HL-60/S4 treated with retinoic acid at 250 ng/mL for 4 days and 3 days (cell line): ENCODE results near the gene RIC8B.

ENCODE experiments used
- in situ Hi-C: fragments of 300-500 bp; cut with MboI; formaldehyde crosslinking; loops from 2 replicates; pipeline ENCODE4 v1.7.0; 2022; ENCODE audit warnings: low sequenced_read_pairs

RIC8B gene

DNA sequence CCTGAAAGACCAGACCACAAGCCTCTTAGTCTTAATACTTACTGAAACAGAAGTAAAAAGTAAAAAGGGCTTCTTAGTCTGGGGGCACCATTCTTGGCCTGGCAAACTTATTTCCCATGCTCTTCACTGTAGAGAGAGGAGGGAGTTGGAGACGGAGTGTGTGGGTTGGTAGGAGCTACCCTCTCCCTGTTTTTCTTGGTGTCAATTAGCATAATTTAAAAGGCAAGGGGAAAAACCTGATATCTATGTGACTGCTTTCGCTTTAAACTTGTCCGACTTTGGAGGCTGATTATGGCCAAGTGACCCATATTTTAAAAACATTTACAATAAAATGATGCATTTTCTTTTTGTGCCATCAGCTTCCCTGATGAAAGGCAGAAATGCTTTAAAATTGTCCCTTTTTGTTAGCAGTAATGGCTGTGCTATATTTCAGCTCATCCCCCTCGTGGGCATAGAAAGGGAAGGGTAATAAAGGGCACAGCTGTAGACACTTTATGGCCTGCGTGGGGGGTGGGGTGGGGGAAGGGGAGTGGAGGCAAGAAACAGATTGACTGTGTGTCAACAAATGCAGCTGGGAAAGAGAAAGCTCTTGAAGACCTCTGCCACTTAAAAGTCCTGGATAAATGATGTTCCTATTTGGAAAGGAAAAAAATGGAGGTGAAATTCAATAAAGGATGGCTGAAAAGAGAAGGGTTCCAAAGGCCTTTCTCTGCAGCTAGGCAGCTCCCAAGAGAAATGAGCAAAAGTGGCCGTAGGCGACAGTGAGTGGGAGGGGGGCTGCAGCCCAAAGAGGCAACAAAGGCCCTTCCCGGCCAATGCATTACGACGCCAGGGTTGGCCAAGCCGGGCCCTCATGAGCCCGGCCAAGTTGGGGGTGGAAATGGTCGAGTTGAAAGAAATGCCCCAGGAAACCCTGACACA, 123.8 kb downstream of the RIC8B start:
- in situ Hi-C loops = no loop called here

DNA sequence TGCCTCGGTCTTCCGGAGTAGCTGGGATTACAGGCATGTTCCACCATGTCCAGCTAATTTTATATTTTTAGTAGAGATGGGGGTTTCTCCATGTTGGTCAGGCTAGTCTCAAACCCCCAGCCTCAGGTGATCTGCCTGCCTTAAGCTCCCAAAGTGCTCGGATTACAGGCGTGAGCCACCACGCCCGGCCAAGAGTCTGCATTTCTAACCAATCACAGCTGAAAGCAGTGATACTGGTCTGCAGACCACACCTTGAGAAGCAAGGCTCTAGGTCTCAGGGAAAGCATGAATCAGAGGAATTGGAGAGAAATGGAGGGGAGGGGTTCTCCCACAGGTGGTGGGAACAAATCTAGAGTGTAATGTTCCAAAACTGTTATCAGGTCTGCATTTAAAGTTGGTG, 126.1 kb downstream of the RIC8B start:
- in situ Hi-C loops = loop anchor here (25.0 kb wide), 1 partner anchor 513 kb away; no protein-coding TSS in a partner anchor

GRCh38 chr12:106901276-106901675, 126.8 kb downstream of the RIC8B start:
- in situ Hi-C loops = loop anchor here (25.0 kb wide), 1 partner anchor 514 kb away; no protein-coding TSS in a partner anchor

GRCh38 chr12:106902053-106902452, 127.6 kb downstream of the RIC8B start:
- in situ Hi-C loops = loop anchor here (25.0 kb wide), 1 partner anchor 515 kb away; no protein-coding TSS in a partner anchor

- in situ Hi-C loops = loop anchor here (25.0 kb wide), 1 partner anchor 516 kb away; no protein-coding TSS in a partner anchor
These were observed 128.9 kb downstream of the RIC8B start for GRCh38 chr12:106903241-106903945.

GRCh38 chr12:106906715-106907114, 132.2 kb downstream of the RIC8B start:
- in situ Hi-C loops = loop anchor here (25.0 kb wide), 1 partner anchor 519 kb away; no protein-coding TSS in a partner anchor

DNA sequence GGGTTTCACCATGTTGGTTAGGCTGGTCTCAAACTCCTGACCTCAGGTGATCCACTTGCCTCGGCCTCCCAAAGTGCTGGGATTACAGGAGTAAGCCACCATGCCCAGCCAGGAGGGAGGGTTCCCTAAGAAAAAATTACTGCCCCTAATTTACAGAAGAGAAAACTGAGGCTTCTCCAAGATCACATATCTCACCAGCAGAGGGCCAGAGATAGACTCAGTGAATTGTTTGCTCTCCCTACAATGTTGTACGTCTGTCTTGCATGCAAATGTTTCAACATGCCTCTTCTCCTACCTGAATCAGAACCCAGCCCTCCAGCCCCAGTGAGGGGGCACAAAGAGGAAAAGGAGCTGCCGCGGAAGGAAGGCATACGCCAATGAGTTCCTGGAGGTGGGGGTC, 132.9 kb downstream of the RIC8B start:
- in situ Hi-C loops = loop anchor here (25.0 kb wide), 1 partner anchor 520 kb away; no protein-coding TSS in a partner anchor

DNA sequence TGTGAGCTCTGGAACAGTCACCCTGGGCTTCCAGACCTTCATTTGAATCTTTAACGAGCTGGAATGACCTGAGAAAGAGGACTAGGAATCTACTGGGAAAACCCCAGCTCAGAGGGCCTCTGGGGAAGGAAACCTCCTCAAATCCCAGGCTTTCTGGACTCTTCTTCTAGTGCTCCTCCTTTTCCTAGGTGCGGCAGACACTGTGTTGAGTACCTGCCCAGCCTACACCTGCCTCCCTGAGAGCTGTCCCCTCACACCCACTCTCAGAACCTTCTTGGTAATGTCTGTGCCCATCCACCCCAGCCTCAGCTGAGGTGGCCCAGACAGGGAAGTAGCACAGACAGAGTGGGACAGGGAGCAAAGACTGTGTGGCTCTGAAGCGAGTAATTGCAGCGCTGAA, 133.4 kb downstream of the RIC8B start:
- in situ Hi-C loops = loop anchor here (25.0 kb wide), 1 partner anchor 521 kb away; no protein-coding TSS in a partner anchor

GRCh38 chr12:106908561-106908960, 134.1 kb downstream of the RIC8B start:
- in situ Hi-C loops = loop anchor here (25.0 kb wide), 1 partner anchor 521 kb away; no protein-coding TSS in a partner anchor

GRCh38 chr12:106910202-106910601, 135.7 kb downstream of the RIC8B start:
- in situ Hi-C loops = loop anchor here (25.0 kb wide), 1 partner anchor 523 kb away; no protein-coding TSS in a partner anchor

DNA sequence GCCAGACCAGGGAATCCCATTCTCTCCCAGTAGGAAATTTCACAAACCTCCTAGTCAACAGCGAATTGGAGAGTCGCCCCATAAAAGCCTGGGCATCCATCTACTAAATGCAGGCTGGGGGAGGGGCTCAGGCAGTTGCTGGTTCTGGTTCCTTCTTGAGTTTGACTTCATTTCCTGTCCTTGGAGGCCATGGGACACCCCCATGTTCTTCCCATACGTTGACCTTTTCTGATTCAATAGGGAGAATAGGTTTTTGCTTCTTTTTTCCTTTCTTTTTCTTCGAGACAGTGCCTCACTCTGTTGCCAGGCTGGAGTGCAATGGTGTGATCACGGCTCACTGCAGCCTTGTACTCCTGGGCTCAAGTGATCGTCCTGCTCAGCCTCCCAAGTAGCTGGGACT, 137.1 kb downstream of the RIC8B start:
- in situ Hi-C loops = loop anchor here (25.0 kb wide), 1 partner anchor 524 kb away; no protein-coding TSS in a partner anchor

GRCh38 chr12:106913456-106913855, 139.0 kb downstream of the RIC8B start:
- in situ Hi-C loops = loop anchor here (25.0 kb wide), 1 partner anchor 526 kb away; no protein-coding TSS in a partner anchor

DNA sequence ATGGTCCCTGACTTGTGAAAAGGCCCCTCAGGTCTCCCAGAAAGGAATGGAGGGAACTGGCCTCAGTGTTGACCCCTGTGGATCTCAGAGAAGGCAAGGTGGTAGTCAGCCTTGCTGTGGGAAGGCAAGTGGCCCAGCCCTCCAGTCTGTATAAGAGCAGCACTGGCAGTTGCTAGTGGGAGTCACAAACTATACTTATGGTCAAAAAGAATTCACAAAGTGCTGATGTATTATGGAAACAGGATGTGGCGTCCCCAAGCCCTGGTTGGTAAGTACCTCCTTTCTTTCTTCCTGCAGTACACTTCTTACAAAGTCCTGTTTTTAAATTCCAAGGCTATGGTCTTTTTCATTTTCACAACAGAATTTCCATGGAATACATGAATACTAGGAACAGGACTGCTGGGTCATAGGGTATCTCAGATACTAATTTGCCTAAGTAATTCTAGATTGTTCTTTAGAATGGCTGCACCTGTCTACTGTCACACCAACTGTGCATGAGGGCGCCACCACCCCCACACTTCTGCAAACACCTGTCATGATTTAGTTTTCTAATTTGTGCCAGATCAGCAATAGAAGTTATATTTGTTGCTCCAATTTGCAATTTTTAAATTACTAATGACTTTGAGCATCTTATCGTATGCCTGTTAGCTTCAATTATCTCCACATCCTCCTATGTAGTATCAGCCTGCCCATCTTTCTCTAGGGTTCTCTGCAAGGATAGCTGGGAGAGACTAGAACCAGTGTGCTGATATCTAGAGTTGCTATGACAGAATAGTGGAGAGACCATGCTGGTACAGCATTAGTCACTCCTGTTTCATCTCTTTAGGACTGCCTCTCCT, 140.5 kb downstream of the RIC8B start:
- in situ Hi-C loops = loop anchor here (25.0 kb wide), 1 partner anchor 528 kb away; no protein-coding TSS in a partner anchor

- in situ Hi-C loops = loop anchor here (25.0 kb wide), 1 partner anchor 528 kb away; no protein-coding TSS in a partner anchor
These were observed 141.1 kb downstream of the RIC8B start for GRCh38 chr12:106915635-106916026.

GRCh38 chr12:106917503-106917902, 143.0 kb downstream of the RIC8B start:
- in situ Hi-C loops = loop anchor here (25.0 kb wide), 1 partner anchor 530 kb away; no protein-coding TSS in a partner anchor

DNA sequence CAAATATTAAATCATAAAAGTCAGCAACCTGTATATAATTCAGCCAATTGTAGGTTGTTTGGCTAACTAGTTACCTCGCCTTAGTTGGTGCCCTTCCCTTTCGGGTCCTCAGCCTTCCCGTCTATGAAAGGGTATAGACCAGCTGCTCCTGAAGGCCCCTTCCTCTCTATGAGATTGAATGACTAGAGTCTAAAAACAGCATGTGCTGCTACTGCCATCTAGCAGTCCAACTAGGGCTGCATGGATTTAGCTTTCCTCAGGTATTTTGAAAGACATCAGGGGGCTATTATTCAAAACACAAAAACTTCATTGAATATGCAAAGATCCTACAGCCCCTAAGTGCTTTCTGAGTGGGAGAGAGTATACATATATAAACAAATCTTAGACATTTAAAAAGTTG, 144.3 kb downstream of the RIC8B start:
- in situ Hi-C loops = loop anchor here (25.0 kb wide), 1 partner anchor 531 kb away; no protein-coding TSS in a partner anchor

- in situ Hi-C loops = loop anchor here (25.0 kb wide), 1 partner anchor 533 kb away; no protein-coding TSS in a partner anchor
These were observed 145.5 kb downstream of the RIC8B start for GRCh38 chr12:106919910-106920544.

DNA sequence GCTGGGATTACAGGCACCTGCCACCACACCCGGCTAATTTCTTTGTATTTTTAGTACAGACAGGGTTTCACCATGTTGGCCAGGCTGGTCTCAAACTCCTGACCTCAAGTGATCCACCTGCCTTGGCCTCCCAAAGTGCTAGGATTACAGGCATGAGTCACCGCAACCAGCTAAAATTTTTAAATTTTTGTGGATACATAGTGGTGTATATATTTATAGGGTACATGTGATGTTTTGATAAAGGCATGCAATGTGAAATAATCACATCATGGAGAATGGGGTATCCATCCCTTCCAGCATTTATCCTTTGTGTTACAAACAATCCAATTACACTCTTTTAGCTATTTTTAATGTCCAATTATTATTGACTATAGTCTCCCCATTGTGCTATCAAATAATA, 147.5 kb downstream of the RIC8B start:
- in situ Hi-C loops = loop anchor here (25.0 kb wide), 1 partner anchor 535 kb away; no protein-coding TSS in a partner anchor

DNA sequence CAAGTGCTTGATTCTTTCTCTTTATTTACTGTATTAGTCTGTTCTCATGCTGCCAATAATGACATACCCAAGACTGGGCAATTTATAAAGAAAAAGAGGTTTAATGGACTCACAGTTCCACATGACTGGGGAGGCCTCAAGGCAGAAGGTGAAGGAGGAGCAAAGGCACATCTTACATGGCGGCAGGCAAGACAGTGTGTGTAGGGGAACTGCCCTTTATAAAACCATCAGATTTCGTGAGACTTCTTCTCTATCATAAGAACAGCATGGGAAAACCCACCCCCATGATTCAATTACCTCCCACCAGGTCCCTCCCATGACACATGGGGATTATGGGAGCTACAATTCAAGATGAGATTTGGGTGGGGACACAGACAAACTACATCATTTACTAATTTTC, 149.1 kb downstream of the RIC8B start:
- in situ Hi-C loops = loop anchor here (25.0 kb wide), 1 partner anchor 536 kb away; no protein-coding TSS in a partner anchor
